WTC11 (cell line): ENCODE measurements around the gene AK2.

Experiments
- ATF3 ChIP-seq: sonication (generic); formaldehyde crosslinking; conservative IDR thresholded peaks from 2 replicates; pipeline ENCODE4 v1.8.1; 2022; ENCODE audit warnings: mild to moderate bottlenecking, missing genetic modification reagents
- ATF6 ChIP-seq: sonication (generic); formaldehyde crosslinking; IDR thresholded peaks from 2 replicates; pipeline ENCODE4 v1.8.1; 2023; ENCODE audit warnings: mild to moderate bottlenecking, missing genetic modification reagents
- CREM ChIP-seq: sonication (generic); formaldehyde crosslinking; IDR thresholded peaks from 2 replicates; pipeline ENCODE4 v1.8.1; 2022; ENCODE audit warnings: mild to moderate bottlenecking, missing genetic modification reagents, moderate library complexity
- CTCF ChIP-seq: fragments of 200-600 bp; IDR thresholded peaks from 2 replicates; pipeline ENCODE4 v1.8.0; 2022; ENCODE audit warnings: antibody characterized with exemption
- HMGXB4 ChIP-seq: sonication (generic); formaldehyde crosslinking; IDR thresholded peaks from 2 replicates; pipeline ENCODE4 v1.8.1; 2023; ENCODE audit warnings: mild to moderate bottlenecking, moderate library complexity, missing genetic modification reagents
- NFE2L1 ChIP-seq: sonication (generic); formaldehyde crosslinking; IDR thresholded peaks from 2 replicates; pipeline ENCODE4 v1.8.1; 2023; ENCODE audit warnings: missing genetic modification reagents
- PRDM15 ChIP-seq: sonication (generic); formaldehyde crosslinking; IDR thresholded peaks from 2 replicates; pipeline ENCODE4 v1.8.0; 2022; ENCODE audit warnings: missing genetic modification reagents
- PREB ChIP-seq: sonication (generic); formaldehyde crosslinking; IDR thresholded peaks from 2 replicates; pipeline ENCODE4 v1.8.1; 2022; ENCODE audit warnings: mild to moderate bottlenecking, missing genetic modification reagents, moderate library complexity, borderline replicate concordance
- USF1 ChIP-seq: sonication (generic); formaldehyde crosslinking; IDR thresholded peaks from 2 replicates; pipeline ENCODE4 v1.8.0; 2022; ENCODE audit warnings: mild to moderate bottlenecking, missing genetic modification reagents
- ZBTB43 ChIP-seq: sonication (generic); formaldehyde crosslinking; IDR thresholded peaks from 2 replicates; pipeline ENCODE4 v1.8.1; 2023; ENCODE audit warnings: mild to moderate bottlenecking, missing genetic modification reagents
- ZNF121 ChIP-seq: sonication (generic); formaldehyde crosslinking; IDR thresholded peaks from 2 replicates; pipeline ENCODE4 v1.8.0; 2023; ENCODE audit warnings: missing genetic modification reagents
- ZNF281 ChIP-seq: sonication (generic); formaldehyde crosslinking; IDR thresholded peaks from 2 replicates; pipeline ENCODE4 v1.8.0; 2023; ENCODE audit warnings: mild to moderate bottlenecking, missing genetic modification reagents
- ZNF671 ChIP-seq: fragments of 250-450 bp; sonication (Bioruptor Pico); IDR thresholded peaks from 2 replicates; pipeline ENCODE4 v1.8.0; 2021; ENCODE audit warnings: mild to moderate bottlenecking

GRCh38 chr1:33000427-33001026 is 36.2 kb downstream of the AK2 start:
- TF ChIP-seq ZNF671 (no peak), ZNF121 (CRISPR knock-in tag) (no peak), ATF6 (no peak), PRDM15 (CRISPR knock-in tag) (no peak), CTCF (no peak), ZBTB43 (CRISPR knock-in tag) (no peak), ATF3 (CRISPR knock-in tag) (no peak), PREB (CRISPR knock-in tag) (no peak), USF1 (CRISPR knock-in tag) (no peak), ZNF281 (CRISPR knock-in tag) (no peak), CREM (CRISPR knock-in tag) (no peak), NFE2L1 (CRISPR knock-in tag) (no peak), HMGXB4 (no peak)
